ENCODE results near the gene KRTAP5-9.

- TF ChIP-seq EZH2 (IDR thresholded peaks at IDR 0.05; ENCODE audit: borderline replicate concordance, low read depth, low read length, severe bottlenecking): no peak
- no peak for TF ChIP-seq CTCF (IDR thresholded peaks at IDR 0.05; ENCODE audit: extremely low read depth in 1 of 2, insufficient read depth in 1 of 2, low read depth in 1 of 2, low read length in 2 of 2)
- TF ChIP-seq POLR2A (IDR thresholded peaks at IDR 0.05; ENCODE audit: low read depth, low read length): no peak
- no peak for TF ChIP-seq POLR2AphosphoS5 (IDR thresholded peaks at IDR 0.05; ENCODE audit: insufficient read depth, low read depth, low read length)
- TF ChIP-seq, protein P1, sequence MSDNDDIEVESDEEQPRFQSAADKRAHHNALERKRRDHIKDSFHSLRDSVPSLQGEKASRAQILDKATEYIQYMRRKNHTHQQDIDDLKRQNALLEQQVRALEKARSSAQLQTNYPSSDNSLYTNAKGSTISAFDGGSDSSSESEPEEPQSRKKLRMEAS (IDR thresholded peaks at IDR 0.05; ENCODE audit: insufficient read depth, insufficient read length): no peak
- TF ChIP-seq MYC (IDR thresholded peaks at IDR 0.05; ENCODE audit: low read depth, low read length): no peak
These were observed 43.2 kb upstream of the KRTAP5-9 start for GRCh38 chr11:71505001-71505400.
